Measurements from ENCODE around the gene ADARB2. TPM values are rescaled to one million over a fixed set of nuclear protein-coding genes. Genes with fewer than 3 reads are reported as not detected.

The ADARB2 gene
- total and polyA plus RNA-seq, 8 donors: 0.41 to 0.92 (median 0.76) TPM

DNA sequence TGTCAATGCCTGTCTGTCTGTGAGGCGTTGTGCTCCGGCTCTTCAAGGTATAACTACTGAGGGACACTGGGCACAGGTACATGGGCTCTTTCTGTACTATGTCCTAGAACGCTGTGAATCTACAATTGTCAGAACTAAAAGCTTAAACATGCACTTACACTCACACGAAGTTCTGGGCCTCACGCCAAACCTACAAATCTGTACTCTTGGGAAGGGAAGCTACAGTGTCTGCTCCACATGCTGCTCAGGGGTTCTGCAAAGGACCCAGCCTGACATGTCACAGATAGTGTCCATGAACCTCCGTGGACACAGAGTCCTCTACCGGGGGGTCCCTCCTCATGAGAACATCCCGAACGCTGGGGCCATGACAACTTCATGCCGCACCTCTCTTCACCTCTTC, 412.4 kb downstream of the ADARB2 start:
- TF ChIP-seq, protein P1, sequence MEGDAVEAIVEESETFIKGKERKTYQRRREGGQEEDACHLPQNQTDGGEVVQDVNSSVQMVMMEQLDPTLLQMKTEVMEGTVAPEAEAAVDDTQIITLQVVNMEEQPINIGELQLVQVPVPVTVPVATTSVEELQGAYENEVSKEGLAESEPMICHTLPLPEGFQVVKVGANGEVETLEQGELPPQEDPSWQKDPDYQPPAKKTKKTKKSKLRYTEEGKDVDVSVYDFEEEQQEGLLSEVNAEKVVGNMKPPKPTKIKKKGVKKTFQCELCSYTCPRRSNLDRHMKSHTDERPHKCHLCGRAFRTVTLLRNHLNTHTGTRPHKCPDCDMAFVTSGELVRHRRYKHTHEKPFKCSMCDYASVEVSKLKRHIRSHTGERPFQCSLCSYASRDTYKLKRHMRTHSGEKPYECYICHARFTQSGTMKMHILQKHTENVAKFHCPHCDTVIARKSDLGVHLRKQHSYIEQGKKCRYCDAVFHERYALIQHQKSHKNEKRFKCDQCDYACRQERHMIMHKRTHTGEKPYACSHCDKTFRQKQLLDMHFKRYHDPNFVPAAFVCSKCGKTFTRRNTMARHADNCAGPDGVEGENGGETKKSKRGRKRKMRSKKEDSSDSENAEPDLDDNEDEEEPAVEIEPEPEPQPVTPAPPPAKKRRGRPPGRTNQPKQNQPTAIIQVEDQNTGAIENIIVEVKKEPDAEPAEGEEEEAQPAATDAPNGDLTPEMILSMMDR (IDR thresholded peaks at IDR 0.05): no peak

DNA sequence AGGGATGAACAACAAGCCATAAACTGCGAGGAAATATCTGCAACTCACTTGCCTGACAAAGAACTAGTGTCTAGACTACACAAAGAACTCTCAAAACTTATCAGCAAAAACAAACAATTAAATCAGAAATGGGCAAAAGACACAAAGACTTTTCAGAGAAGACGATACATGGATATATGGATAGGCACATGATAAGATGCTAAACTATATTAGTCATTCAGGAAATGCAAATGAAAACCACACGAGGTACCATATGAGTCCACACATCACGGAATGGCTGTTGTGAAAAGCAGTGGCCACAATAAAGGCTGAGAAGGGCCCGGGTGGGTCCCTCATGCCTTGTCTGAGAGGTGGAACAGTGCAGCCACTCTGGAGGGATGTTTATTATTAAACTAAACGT, 413.4 kb downstream of the ADARB2 start:
- no peaks in the 10 kb centered on the region for H3K9me3 ChIP-seq
- TF ChIP-seq, protein P1 (IDR thresholded peaks at IDR 0.05): no peak
- intact Hi-C loops (cut with DNase I): no loop called here
- ATAC-seq: no peak
- DNase-seq: no peak
- no peaks in the 10 kb centered on the region for H3K36me3 ChIP-seq
- H3K4me1 ChIP-seq: no peaks in the 10 kb centered on the region
- H3K27ac ChIP-seq: no peak overlapping the region
- H3K4me3 ChIP-seq: no peak overlapping the region
- H3K27me3 ChIP-seq: peaks cover 0 to 26% of the 10 kb centered on the region in 2 donors

More for the DNA sequence above, 412.4 kb downstream of the ADARB2 start:
- Histone ChIP-seq H3K9me3 (no peaks in the 10 kb centered on the region), H3K27ac (no peak overlapping the region), H3K27me3 (peaks cover 0 to 26% of the 10 kb centered on the region in 2 donors), H3K4me1 (no peaks in the 10 kb centered on the region), H3K4me3 (no peak overlapping the region), H3K36me3 (no peaks in the 10 kb centered on the region)
- peak in 2 of 4 donors; percentile 29 to 63 for DNase-seq
- ATAC-seq: no peak
- intact Hi-C loops (cut with DNase I): no loop called here

DNA sequence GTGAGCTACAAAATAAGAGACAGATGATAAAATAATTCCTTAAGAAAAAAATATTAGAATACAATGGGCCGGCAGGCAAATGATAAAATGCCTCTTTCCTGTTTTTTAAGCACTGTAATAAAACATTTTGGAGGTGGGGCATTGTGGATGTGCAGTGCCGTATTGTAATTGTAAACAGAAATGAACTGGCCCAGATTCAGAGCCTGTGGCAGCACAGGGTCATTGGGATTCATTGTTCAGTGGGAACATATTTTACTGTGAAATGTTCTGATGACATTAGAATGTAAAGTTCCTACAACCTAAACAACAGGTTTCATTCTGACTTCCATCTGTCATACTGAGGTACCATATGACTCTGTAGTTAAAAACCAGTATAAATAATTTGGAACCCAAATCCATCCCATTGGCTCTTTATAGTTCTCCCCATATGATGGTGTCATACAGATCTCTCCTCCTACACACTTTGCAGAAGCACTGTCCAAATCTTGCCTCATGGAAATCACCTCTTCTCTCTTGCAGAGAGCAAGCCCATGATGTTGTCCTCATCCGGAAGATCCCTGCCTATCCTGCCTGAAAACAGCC, 416.5 kb downstream of the ADARB2 start:
- no peak overlapping the region for H3K4me3 ChIP-seq
- intact Hi-C loops (cut with DNase I): no loop called here
- ATAC-seq (no peak), DNase-seq (no peak)
- H3K36me3 ChIP-seq: no peaks in the 10 kb centered on the region
- TF ChIP-seq, protein P1 (IDR thresholded peaks at IDR 0.05): no peak
- peaks cover 0 to 26% of the 10 kb centered on the region in 2 donors for H3K27me3 ChIP-seq
- H3K27ac ChIP-seq: no peak overlapping the region
- H3K4me1 ChIP-seq: no peaks in the 10 kb centered on the region
- no peaks in the 10 kb centered on the region for H3K9me3 ChIP-seq

DNA sequence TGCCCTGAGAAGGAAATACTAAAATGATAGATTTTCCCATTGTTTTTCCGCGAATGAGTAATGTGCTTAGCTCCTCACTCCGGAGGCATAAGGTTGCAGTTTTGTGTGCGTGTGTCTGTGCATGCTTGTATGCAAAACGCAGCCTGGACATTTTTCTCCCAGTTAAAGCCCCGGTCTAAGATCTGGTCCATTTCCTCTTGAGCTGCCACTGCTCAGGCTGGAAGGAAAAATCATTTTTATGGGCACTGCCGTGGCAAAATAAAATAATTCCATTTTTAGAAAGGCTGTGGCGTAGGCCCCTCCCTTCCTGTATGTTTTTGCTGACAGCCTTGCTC, 420.5 kb downstream of the ADARB2 start:
- no peak for ATAC-seq
- H3K4me3 ChIP-seq: no peak overlapping the region

DNA sequence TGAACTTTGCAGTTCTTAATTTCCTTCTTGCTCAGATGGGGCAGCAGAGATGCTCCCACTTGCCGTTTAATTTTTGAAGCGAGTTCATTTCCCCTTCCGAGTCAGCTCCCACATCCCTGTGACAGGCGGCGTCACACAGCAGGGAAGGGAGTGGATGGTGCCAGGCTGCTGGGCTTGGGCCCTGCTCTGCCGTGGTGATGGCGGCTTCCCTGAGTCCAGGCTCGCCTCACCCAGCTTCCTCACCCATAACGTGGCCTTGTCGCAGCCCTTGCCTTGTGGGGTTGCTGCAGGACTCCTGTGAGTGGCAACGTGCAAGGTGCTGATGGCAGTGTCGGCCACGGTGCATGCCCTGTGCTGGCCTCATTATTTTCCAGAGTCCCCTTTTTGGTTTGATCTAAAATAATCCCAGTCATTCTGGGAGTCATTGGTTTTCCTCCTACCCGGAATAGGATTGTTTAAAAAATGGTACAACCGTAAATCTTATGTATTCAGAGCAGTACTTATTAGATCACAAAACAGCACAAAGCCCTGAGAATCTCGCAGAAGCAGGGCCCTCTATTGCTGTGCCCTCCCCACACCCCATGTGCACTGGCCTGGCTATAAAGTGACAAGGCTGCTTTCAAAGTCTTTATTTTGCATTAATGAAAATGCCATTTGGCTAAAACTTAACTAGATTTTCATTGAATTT, 421.1 kb downstream of the ADARB2 start:
- Histone ChIP-seq H3K27ac (no peak overlapping the region), H3K27me3 (peaks cover 0 to 14% of the 10 kb centered on the region in 2 donors), H3K4me3 (no peak overlapping the region), H3K4me1 (no peaks in the 10 kb centered on the region), H3K36me3 (no peaks in the 10 kb centered on the region), H3K9me3 (no peaks in the 10 kb centered on the region)
- TF ChIP-seq, protein P1 (IDR thresholded peaks at IDR 0.05): no peak
- ATAC-seq (no peak), DNase-seq (no peak)
- intact Hi-C loops (cut with DNase I): no loop called here

More for the DNA sequence above, 420.5 kb downstream of the ADARB2 start:
- H3K4me1 ChIP-seq: no peaks in the 10 kb centered on the region
- H3K9me3 ChIP-seq: no peaks in the 10 kb centered on the region
- H3K36me3 ChIP-seq: no peaks in the 10 kb centered on the region
- TF ChIP-seq, protein P1 (IDR thresholded peaks at IDR 0.05): no peak
- no peak for DNase-seq
- peaks cover 0 to 18% of the 10 kb centered on the region in 2 donors for H3K27me3 ChIP-seq
- no peak overlapping the region for H3K27ac ChIP-seq
- intact Hi-C loops (cut with DNase I): no loop called here
